SK-N-SH (cell line): Measurements from ENCODE around the gene TBC1D19. TPM values are rescaled to one million over a fixed set of nuclear protein-coding genes. Genes with fewer than 3 reads are reported as not detected.

Experiments
- CTCF ChIA-PET: fragments of 300-600, 350-600 bp; formaldehyde crosslinking; extraction: SDS; loops from one replicate; lab custom pipeline; 2021; lab: Yijun Ruan, JAX
- POLR2A ChIA-PET: fragments of 350-600 bp; sonication (Branson Sonifier 250); formaldehyde crosslinking; extraction: SDS; loops from one replicate; lab custom pipeline; 2020; ENCODE audit warnings: antibody characterized with exemption, inconsistent platforms; lab: Yijun Ruan, JAX
- DNase-seq: peaks from one replicate; pipeline ENCODE4 v3.0.0; 2012
- H2AFZ ChIP-seq: fragments of 200-600 bp; sonication (generic); 2 replicates; pipeline ENCODE4 v1.8.1; 2016; ENCODE audit warnings: antibody characterized with exemption, mild to moderate bottlenecking, low read depth
- H3F3A ChIP-seq: fragments of 200-600 bp; sonication (generic); replicated peaks from 2 replicates; pipeline ENCODE3; 2016; ENCODE audit warnings: antibody characterized with exemption, mild to moderate bottlenecking; ENCODE audit not compliant: insufficient read depth
- H3K27ac ChIP-seq, 2 experiments: fragments of 200-500 bp in 1 of 2; fragments of 200-600 bp in 1 of 2; sonication (Bioruptor generic) in 1 of 2; sonication (generic), shearing (Covaris generic) in 1 of 2; 2 replicates each; pipeline versions ENCODE4 v1.5.1 to v1.6.1; 2014 to 2016; ENCODE audit warnings: low read depth in 2 of 2, inconsistent platforms in 1 of 2, low read length in 1 of 2, mild to moderate bottlenecking in 1 of 2, mixed read lengths in 1 of 2
- H3K27me3 ChIP-seq: fragments of 200-600 bp; sonication (generic), shearing (Covaris generic); 2 replicates; pipeline ENCODE4 v1.6.1; 2016; ENCODE audit warnings: mixed run types; ENCODE audit not compliant: insufficient read depth
- H3K36me3 ChIP-seq, 2 experiments: fragments of 200-500 bp in 1 of 2; fragments of 200-600 bp in 1 of 2; sonication (Bioruptor generic) in 1 of 2; sonication (generic) in 1 of 2; replicated peaks in 1 of 2; 2 replicates each; pipeline versions ENCODE3 to v1.5.1; 2014 to 2016; ENCODE audit warnings: low read length in 1 of 2, mild to moderate bottlenecking in 1 of 2; ENCODE audit not compliant: insufficient read depth in 2 of 2, control insufficient read depth in 1 of 2
- H3K4me1 ChIP-seq, 2 experiments: fragments of 200-500 bp in 1 of 2; fragments of 200-600 bp in 1 of 2; sonication (Bioruptor generic) in 1 of 2; sonication (generic), shearing (Covaris generic) in 1 of 2; 2 replicates each; pipeline versions ENCODE4 v1.5.1 to v1.6.1; 2014 to 2016; ENCODE audit warnings: low read depth in 1 of 2, low read length in 1 of 2, mixed run types in 1 of 2; ENCODE audit not compliant: insufficient read depth in 2 of 2, control insufficient read depth in 1 of 2
- H3K4me2 ChIP-seq: fragments of 200-600 bp; sonication (generic), shearing (Covaris generic); 2 replicates; pipeline ENCODE4 v1.6.1; 2017; ENCODE audit warnings: mixed run types
- H3K4me3 ChIP-seq, 2 experiments: fragments of 200-500 bp in 1 of 2; fragments of 200-600 bp in 1 of 2; sonication (Bioruptor generic) in 1 of 2; sonication (generic), shearing (Covaris generic) in 1 of 2; 2 replicates each; pipeline versions ENCODE4 v1.5.1 to v1.8.1; 2014 to 2016; ENCODE audit warnings: low read depth in 2 of 2, inconsistent platforms in 1 of 2, low read length in 1 of 2, mild to moderate bottlenecking in 1 of 2, mixed read lengths in 1 of 2, moderate library complexity in 1 of 2
- H3K79me2 ChIP-seq: fragments of 200-600 bp; sonication (generic); 2 replicates; pipeline ENCODE4 v1.8.1; 2017; ENCODE audit warnings: mild to moderate bottlenecking; ENCODE audit not compliant: insufficient read depth
- H3K9ac ChIP-seq: fragments of 200-600 bp; sonication (generic); 2 replicates; pipeline ENCODE4 v1.6.1; 2017; ENCODE audit warnings: mixed run types
- H3K9me2 ChIP-seq: fragments of 200-600 bp; sonication (generic); 2 replicates; pipeline ENCODE4 v1.6.1; 2017; ENCODE audit warnings: mixed run types
- H3K9me3 ChIP-seq: fragments of 200-600 bp; sonication (generic); 2 replicates; pipeline ENCODE4 v1.6.1; 2017; ENCODE audit warnings: mixed run types, mild to moderate bottlenecking, moderate library complexity
- H4K20me1 ChIP-seq: fragments of 200-600 bp; sonication (generic); 2 replicates; pipeline ENCODE4 v1.6.1; 2017; ENCODE audit warnings: mild to moderate bottlenecking, mixed run types; ENCODE audit not compliant: insufficient read depth
- CHD2 ChIP-seq: fragments of 150-350 bp; IDR thresholded peaks from 2 replicates; pipeline ENCODE4 v1.6.1; 2018; ENCODE audit warnings: low read length; ENCODE audit not compliant: partially characterized antibody
- ELF1 ChIP-seq: IDR thresholded peaks from 2 replicates; pipeline ENCODE4 v1.4.0; 2012
- EP300 ChIP-seq, 2 experiments: IDR thresholded peaks; 2 replicates each; pipeline versions ENCODE4 v1.4.0 to v1.6.1; 2012; ENCODE audit warnings: borderline replicate concordance in 1 of 2, low read depth in 1 of 2, low read length in 1 of 2
- FOSL2 ChIP-seq: IDR thresholded peaks from 2 replicates; pipeline ENCODE4 v1.4.0; 2012; ENCODE audit warnings: low read depth, mild to moderate bottlenecking, moderate library complexity, borderline replicate concordance
- GABPA ChIP-seq: IDR thresholded peaks from 2 replicates; pipeline ENCODE4 v1.4.0; 2012; ENCODE audit warnings: low read depth, mild to moderate bottlenecking
- GATA2 ChIP-seq: sonication (generic); formaldehyde crosslinking; IDR thresholded peaks from 2 replicates; pipeline ENCODE4 v1.5.0; 2020; ENCODE audit warnings: mild to moderate bottlenecking, missing genetic modification reagents
- MEF2A ChIP-seq: IDR thresholded peaks from 2 replicates; pipeline ENCODE4 v1.4.0; 2012; ENCODE audit warnings: low read depth, borderline replicate concordance
- NFIC ChIP-seq: IDR thresholded peaks from 2 replicates; pipeline ENCODE4 v1.4.0; 2012; ENCODE audit warnings: borderline replicate concordance
- POLR2AphosphoS5 ChIP-seq: IDR thresholded peaks from 2 replicates; pipeline ENCODE4 v1.6.1; 2012; ENCODE audit warnings: low read depth, low read length
- RCOR1 ChIP-seq: fragments of 150-350 bp; IDR thresholded peaks from 2 replicates; pipeline ENCODE4 v1.6.1; 2017; ENCODE audit warnings: antibody characterized with exemption, low read length
- RFX5 ChIP-seq: IDR thresholded peaks from 2 replicates; pipeline ENCODE4 v1.6.1; 2012; ENCODE audit warnings: mild to moderate bottlenecking, improper control_type of control experiment, low read length
- RXRA ChIP-seq: IDR thresholded peaks from 2 replicates; pipeline ENCODE4 v1.4.0; 2012; ENCODE audit warnings: low read depth, mild to moderate bottlenecking, borderline replicate concordance
- TEAD4 ChIP-seq: IDR thresholded peaks from 2 replicates; pipeline ENCODE4 v1.4.0; 2012; ENCODE audit warnings: mild to moderate bottlenecking, borderline replicate concordance; ENCODE audit not compliant: insufficient read depth
- whole genome bisulfite sequencing: methylation state at CpG from one replicate; pipeline ENCODE4 v1.1.6; 2017; ENCODE audit warnings: low lambda C conversion rate; 5-methylcytosine and 5-hydroxymethylcytosine counted together
- polyA plus RNA-seq, 3 experiments: library from polyadenylated mRNA; depleted of rRNA; stranded (reverse); fragments of >200 nt; gene quantifications; 2 replicates each; pipeline ENCODE4 v1.2.3, GENCODE V29; 2012
- TF ChIP-seq, protein P1 (sequence below): fragments of 200-600 bp; sonication (generic); IDR thresholded peaks from 2 replicates; pipeline ENCODE4 v1.6.1; 2017; ENCODE audit warnings: antibody characterized with exemption, mild to moderate bottlenecking, moderate library complexity
- TF ChIP-seq, protein P2 (sequence below): IDR thresholded peaks from 2 replicates; pipeline ENCODE4 v1.4.0; 2012; ENCODE audit warnings: low read depth, borderline replicate concordance
- TF ChIP-seq, protein P3 (sequence below): IDR thresholded peaks from 2 replicates; pipeline ENCODE4 v1.4.0; 2012; ENCODE audit warnings: low read depth
- TF ChIP-seq, protein P4 (sequence below): fragments of 150-350 bp; IDR thresholded peaks from 2 replicates; pipeline ENCODE4 v1.6.1; 2016; ENCODE audit warnings: mild to moderate bottlenecking, low read depth, low read length

Gene TBC1D19
- polyA plus RNA-seq, 1 of the 3 experiments (the other 2 are of a cell fraction) = 4.2 TPM

DNA sequence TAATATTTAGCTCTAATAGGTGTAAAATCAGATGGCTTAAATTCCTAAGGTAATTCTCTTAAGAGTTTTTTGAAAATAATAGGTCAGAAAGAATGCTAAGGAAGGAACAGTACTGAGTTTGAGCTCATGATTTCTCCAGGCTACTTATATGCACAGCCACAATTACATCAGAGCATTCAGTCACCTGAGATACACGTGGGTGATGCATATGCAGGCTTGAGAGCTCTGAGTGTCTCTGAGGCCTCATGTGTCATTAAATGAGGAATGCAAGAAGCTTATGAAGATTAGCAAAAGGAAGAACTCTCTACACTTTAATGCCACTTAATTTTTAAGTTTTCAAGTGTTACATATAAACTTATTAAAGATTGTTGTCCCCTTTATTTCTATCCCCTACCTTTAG is 152.7 kb downstream of the TBC1D19 start:
- Histone ChIP-seq H4K20me1 (no peaks in the 10 kb centered on the region), H3K9ac (no peak overlapping the region), H2AFZ (no peak overlapping the region), H3K79me2 (no peaks in the 10 kb centered on the region), H3K27ac (no peak overlapping the region), H3K36me3 (peaks cover 0 to 4% of the 10 kb centered on the region in 2 experiments), H3K9me3 (no peaks in the 10 kb centered on the region), H3F3A (peaks cover 4% of the 10 kb centered on the region), H3K4me3 (no peak overlapping the region), H3K4me1 (no peaks in the 10 kb centered on the region; a peak in 1 of 4 replicates), H3K27me3 (no peaks in the 10 kb centered on the region), H3K9me2 (no peaks in the 10 kb centered on the region), H3K4me2 (no peak overlapping the region)
- WGBS = 67% methylated on average over 1 of the region's 1 CpG
- ChIA-PET CTCF (no interaction called here), POLR2A (no interaction called here)
- TF ChIP-seq, protein P1, sequence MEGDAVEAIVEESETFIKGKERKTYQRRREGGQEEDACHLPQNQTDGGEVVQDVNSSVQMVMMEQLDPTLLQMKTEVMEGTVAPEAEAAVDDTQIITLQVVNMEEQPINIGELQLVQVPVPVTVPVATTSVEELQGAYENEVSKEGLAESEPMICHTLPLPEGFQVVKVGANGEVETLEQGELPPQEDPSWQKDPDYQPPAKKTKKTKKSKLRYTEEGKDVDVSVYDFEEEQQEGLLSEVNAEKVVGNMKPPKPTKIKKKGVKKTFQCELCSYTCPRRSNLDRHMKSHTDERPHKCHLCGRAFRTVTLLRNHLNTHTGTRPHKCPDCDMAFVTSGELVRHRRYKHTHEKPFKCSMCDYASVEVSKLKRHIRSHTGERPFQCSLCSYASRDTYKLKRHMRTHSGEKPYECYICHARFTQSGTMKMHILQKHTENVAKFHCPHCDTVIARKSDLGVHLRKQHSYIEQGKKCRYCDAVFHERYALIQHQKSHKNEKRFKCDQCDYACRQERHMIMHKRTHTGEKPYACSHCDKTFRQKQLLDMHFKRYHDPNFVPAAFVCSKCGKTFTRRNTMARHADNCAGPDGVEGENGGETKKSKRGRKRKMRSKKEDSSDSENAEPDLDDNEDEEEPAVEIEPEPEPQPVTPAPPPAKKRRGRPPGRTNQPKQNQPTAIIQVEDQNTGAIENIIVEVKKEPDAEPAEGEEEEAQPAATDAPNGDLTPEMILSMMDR = no peak
- TF ChIP-seq RCOR1 (no peak), GATA2 (no peak), POLR2AphosphoS5 (no peak), RXRA (no peak), TEAD4 (no peak), RFX5 (no peak), EP300 (IDR thresholded peaks at IDR 0.05; ENCODE audit: borderline replicate concordance in 1 of 2, low read depth in 1 of 2, low read length in 1 of 2) (no peak), NFIC (no peak)
- DNase-seq = no peak

DNA sequence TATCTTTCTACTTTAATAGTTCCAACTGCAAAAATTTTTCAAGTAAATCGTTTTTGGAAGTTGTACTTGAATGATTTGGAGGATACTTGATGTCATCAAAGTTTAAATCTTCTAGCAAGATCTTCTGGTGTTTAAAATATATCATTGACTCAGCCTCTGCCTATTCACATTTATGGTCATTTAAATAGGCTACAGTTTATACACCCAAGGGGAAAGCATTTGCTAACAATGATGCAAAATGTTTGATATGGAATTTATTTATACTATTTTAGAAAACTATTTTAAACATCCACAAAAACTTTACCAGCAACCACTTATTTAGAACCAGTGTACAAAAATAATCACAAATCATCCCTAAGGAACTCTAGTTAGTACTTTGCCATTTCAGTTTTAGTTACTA is 153.5 kb downstream of the TBC1D19 start:
- Histone ChIP-seq H3K4me3 (no peak overlapping the region), H3K9me2 (no peaks in the 10 kb centered on the region), H3K9ac (no peak overlapping the region), H3K79me2 (no peaks in the 10 kb centered on the region), H4K20me1 (no peaks in the 10 kb centered on the region), H3K9me3 (no peaks in the 10 kb centered on the region), H3K27ac (no peak overlapping the region), H3K4me2 (no peak overlapping the region), H3K36me3 (peaks cover 0 to 4% of the 10 kb centered on the region in 2 experiments), H3F3A (peaks cover 4% of the 10 kb centered on the region), H3K4me1 (peaks cover 0 to 5% of the 10 kb centered on the region in 2 experiments; a peak in 1 of 4 replicates), H3K27me3 (no peaks in the 10 kb centered on the region)
- CTCF ChIA-PET = no interaction called here
- WGBS = 60% methylated on average over 1 of the region's 1 CpG
- no peak for DNase-seq
- POLR2A ChIA-PET = no interaction called here
- TF ChIP-seq GATA2 (no peak), FOSL2 (no peak), MEF2A (no peak), RFX5 (no peak), POLR2AphosphoS5 (no peak), CHD2 (no peak), GABPA (no peak), ELF1 (no peak)
- TF ChIP-seq, protein P2, sequence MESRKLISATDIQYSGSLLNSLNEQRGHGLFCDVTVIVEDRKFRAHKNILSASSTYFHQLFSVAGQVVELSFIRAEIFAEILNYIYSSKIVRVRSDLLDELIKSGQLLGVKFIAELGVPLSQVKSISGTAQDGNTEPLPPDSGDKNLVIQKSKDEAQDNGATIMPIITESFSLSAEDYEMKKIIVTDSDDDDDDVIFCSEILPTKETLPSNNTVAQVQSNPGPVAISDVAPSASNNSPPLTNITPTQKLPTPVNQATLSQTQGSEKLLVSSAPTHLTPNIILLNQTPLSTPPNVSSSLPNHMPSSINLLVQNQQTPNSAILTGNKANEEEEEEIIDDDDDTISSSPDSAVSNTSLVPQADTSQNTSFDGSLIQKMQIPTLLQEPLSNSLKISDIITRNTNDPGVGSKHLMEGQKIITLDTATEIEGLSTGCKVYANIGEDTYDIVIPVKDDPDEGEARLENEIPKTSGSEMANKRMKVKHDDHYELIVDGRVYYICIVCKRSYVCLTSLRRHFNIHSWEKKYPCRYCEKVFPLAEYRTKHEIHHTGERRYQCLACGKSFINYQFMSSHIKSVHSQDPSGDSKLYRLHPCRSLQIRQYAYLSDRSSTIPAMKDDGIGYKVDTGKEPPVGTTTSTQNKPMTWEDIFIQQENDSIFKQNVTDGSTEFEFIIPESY = no peak
- TF ChIP-seq, protein P3, sequence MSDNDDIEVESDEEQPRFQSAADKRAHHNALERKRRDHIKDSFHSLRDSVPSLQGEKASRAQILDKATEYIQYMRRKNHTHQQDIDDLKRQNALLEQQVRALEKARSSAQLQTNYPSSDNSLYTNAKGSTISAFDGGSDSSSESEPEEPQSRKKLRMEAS = no peak
- TF ChIP-seq, protein P4, sequence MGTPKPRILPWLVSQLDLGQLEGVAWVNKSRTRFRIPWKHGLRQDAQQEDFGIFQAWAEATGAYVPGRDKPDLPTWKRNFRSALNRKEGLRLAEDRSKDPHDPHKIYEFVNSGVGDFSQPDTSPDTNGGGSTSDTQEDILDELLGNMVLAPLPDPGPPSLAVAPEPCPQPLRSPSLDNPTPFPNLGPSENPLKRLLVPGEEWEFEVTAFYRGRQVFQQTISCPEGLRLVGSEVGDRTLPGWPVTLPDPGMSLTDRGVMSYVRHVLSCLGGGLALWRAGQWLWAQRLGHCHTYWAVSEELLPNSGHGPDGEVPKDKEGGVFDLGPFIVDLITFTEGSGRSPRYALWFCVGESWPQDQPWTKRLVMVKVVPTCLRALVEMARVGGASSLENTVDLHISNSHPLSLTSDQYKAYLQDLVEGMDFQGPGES = no peak
- TF ChIP-seq, all 33 proteins: peak for 0
- no peak overlapping the region for H2AFZ ChIP-seq
